HG03066 (cell line): Measurements from ENCODE around the gene PTGER1.

Source experiments
- ATAC-seq: cut with Tn5 transposase; IDR thresholded peaks from one replicate; pipeline ENCODE4 v1.9.1; 2021; ENCODE audit warnings: low read depth; ENCODE audit not compliant: unreplicated experiment

The PTGER1 gene

DNA sequence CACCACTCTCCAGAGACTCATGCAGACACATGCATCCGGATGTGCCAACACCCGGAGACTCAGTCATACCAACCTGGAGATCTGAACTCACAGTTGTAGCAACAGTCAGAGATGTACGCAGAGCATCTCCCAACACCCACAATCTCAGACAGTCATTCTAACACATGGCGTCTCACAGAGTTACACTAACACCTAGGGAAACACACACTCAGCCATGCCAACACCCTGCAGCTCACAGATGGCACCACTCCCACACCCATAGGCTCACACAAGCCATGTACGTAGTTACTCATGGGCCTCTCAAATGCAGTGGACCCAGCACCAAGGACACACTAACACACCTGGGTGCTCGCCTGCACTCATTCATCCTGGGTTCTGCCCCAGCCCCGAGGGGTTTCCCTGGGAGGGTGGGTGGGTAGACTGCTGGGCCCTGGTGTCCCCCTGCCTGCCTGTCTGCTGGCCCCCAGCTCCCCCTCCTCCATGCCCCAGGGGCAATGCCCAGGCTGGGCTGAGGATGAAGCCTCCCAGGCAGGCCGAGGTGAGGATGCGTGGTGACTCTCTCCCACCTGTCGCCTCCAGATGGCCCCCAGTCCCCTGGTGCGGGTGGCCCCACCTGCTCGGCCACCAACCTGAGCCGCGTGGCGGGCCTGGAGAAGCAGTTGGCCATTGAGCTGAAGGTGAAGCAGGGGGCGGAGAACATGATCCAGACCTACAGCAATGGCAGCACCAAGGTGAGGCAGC, 32.1 kb downstream of the PTGER1 start:
- no peak for ATAC-seq

DNA sequence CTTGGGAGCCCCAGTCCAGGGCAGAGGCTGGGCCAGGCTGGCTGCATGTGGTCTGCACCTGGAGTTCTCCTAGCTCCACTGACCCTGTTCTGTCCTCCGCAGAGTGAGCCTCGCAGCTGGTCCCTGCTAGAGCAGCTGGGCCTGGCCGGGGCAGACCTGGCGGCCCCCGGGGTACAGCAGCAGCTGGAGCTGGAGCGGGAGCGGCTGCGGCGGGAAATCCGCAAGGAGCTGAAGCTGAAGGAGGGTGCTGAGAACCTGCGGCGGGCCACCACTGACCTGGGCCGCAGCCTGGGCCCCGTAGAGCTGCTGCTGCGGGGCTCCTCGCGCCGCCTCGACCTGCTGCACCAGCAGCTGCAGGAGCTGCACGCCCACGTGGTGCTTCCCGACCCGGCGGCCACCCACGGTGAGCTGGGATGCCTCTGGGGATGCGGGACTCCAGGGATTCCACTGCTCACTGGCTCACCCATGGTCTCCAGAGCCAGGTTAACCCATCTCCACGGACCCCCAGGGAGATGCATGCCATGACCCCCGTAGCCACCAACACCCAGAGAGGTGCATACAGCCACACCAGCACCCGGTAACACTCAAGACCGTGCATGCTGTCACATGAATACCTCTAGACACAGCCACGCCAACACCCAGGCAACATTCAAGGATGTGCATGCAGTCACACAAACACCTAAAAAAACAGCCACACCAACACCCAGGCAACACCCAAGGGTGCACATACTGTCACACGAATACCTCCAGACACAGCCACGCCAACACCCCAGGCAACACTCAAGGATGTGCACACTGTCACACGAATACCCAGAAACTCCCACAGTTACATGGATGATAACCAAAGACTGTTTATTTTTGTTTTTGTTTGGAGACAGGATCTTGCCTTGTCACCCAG, 33.9 kb downstream of the PTGER1 start:
- ATAC-seq = no peak

DNA sequence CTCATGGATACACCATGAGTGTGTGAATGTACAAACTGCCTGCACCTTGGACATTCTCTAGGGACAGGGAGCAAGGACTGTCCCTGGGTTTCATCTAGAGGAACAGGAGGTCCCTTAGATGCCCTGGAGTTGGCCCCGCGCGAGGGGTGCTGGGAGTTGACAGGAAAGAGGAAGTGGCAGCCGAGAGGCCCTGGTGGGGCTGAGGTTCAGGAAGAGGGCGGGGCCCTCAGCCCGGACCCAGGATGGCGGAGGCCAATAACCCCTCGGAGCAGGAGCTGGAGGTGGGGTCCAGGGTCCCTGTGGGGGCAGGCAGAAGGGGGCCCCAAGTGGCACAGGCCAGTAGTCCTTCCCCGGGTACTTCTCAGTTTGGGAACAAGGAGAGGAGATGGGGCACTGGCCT, 35.1 kb downstream of the PTGER1 start:
- ATAC-seq = peak; percentile 87

DNA sequence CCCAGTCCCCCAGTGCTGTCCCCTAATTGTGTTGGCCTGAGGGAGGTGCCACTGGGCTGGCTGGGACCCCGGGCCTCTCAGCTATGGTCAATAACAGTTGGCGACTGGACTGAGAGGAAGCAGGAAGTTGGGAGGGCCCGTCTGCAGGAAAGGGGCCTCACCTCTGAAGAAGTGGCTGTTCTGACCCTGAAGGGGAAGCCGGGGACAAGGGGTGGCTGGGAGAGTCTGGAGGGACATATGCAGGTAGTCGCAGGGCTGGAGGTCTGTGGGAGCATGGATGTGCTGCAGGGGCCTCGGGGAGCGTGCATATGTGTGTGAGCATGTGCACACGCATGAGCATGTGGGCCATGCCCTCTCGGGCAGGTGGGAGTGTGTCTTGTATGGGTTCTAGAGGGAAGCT, 36.1 kb downstream of the PTGER1 start:
- no peak for ATAC-seq

DNA sequence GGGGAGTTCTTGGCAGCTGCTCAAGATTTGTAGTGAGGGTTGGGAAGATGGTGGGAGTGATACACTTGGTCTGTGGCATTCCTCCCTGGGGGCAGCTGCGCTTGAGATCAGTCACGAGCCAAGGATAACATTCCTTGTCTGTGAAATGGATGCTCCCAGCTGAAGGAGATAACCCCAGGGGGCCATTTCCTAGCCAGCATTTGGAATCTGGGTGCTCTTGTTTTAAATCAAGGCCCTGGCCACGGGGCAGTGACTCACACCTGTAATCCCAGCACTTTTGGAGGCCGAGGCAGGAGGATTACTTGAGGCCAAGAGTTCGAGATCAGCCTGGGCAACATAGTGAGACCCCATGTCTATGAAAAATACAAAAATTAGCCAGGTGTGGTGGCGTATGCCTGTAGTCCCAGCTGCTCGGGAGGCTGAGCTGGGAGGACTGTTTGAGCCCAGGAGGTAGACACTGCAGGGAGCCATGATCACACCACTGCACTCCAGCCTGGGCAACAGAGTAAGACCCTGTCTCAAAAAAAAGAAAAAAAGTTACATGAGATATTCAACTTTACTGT, 37.5 kb downstream of the PTGER1 start:
- no peak for ATAC-seq

DNA sequence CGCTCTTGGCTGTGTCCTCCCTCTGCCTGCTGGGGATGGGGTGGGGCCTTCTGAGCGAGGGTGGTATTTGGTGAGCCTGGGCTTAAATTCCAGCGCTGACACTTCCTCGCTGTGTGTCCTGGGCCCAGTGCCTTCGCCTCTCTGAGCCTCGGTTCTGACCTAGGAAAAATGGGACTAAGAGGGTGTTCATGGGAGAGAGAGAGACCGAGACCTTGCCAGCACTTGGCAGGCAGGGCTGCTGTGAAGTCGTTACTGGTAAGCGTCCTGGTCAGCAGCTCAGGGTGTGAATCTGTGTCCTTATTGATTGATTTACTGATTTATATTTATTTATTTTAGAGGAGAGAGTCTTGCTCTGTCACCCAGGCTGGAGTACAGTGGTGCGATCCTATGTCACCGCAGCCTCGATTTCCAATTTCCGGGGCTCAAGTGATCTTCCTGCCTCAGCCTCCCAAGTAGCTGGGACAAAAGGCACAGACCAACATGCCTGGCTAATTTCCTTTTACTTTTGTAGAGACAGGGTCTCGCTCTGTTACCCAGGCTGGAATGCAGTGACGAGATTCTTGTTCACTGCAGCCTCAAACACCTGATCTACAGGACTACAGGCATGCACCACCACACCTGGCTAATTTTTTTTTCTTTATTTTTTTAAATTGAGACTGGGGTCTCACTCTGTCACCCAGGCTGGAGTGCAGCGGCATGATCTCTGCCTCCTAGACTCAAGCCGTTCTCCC, 39.7 kb downstream of the PTGER1 start:
- ATAC-seq = no peak

DNA sequence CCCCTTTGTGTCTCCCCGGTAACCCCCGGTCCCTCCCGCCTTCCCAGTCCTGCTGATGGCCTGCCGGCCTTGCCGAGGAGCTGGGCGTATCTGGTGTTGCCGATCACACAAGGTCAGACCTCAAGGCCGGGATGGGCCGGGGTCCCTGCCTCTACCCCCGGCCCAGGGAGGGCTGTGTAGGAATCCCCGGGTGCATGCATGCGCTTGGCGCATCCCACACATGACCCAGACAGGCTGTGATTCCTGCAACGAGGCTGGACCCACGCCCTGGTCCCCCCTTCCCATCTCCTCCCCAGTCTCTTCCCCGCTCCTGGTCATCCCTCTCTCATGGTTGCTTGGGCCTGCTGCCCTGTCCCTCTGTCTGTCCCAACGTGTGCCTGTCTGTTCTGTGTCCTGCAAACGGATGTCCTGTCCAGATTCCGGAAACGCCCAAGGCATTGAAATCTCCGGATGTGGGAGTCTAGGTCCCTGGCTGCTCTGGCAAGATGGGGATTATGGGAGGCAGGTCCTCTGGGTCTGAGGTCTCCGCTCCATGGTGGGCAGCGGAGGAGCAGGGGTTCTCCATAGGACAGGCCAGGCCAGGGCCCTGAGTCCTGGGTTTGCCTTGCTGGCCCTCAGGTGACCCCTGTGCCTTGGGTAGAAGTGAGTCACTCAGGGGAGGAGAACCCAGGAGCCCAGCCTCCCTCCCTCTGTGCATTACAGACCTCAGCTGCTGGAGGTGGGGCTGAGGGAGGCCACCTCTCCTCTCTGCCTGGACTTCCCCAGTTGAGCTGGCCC, 40.4 kb downstream of the PTGER1 start:
- ATAC-seq = no peak

DNA sequence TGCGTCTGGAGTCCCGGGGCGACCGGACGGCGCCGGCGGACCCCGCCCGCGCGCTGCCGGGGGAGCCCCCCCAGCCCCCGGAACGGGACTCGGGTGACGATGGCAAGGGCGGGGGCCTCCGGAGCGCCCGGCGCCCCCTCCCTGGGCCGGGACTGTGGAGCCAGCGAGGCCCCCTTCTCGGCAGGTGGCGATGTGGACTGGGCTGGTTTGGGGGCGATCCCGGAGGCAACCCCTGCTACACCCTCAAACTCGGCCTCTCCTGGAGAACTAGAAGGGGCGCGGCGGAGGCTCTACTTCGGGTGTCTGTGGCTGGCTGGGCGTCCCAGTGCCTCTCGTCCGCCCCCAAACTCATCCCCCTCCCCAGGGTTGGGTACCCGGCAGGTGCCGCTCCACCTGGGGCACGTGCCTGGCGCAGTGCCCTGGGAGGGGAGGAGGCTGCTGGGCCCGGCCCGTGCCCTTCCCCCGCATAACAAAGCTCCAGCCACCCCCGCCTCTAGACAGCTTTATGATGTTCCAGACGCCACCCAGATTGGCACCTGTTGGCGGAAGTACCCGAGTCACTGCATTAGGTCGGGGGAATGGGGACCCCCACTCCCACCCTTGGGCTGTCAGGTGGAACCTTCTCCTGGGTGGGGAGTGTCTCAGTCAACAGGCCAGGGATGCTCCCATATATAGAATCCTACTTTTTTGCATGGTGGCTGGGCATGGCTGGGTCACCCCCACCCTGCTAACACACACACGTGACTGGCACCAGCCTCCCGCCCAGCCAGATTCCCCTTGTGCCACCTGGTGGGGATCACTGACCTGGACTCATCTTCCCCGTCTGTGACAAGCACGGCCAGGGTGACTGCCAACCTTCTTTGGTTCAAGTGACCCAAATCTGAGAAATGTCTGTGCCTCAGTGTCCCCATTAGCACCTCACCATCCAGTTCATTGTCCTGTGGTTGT, 41.3 kb downstream of the PTGER1 start:
- ATAC-seq = no peak

DNA sequence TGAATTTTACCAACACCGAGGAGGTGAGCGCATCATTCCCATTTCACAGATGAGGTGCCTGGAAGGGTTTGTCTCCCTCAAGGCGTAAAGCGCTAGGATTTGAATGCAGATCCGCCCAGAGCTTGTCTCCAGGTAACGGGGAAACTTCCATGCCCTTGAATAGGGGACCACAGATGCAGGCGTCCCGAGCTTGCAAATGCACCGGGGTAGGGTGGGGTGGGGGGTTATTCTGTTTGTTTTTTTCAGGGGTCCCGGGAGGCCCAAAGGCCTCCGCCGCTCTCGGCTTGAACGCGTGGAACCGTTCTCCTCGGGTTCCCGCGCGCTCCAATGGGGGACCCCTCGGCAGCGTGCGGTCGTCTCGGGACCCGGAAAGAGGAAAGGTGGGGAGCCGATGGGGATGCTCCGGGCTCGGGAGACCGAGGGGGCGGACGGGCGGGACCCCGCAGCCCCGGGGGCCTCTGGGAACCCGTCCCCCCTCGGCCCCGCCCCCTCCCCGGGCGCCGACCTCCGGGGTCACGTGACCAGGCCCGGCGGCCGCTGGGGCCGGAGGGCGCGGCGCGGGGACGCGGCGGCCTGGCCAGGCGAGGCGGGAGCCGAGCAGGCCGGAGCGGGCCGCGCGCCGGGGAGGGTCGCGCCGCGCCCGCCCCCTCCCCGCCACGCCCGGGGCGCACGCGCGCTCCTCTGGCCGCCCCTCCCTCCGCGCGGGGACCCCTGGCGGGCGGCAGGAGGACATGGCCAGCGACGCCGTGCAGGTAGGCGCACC, 42.2 kb downstream of the PTGER1 start, which contains the start of gene PKN1:
PKN1 (plus strand) TSS at position 516 of the 763 bp plus-strand sequence; CDS start at position 732, 216 bp downstream.
- no peak for ATAC-seq

DNA sequence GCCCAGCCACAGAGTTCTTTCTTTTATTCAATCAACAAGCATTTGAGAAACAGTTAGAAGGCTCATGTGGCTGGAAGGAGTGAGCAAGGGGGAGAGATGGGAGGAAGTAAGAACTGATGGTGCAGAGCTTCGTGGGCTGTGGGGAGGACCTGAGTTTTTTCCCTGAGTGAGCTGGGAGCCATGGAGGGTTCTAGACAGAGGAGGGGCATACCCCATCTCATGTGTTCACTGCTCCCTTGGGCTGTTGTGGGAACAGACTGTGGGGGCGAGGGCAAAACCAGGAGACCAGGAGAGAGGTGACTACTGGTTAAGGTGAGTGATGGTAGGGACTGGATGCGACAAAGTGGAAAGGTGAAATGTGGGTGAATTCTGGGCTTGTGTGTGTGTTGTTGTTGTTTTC, 44.4 kb downstream of the PTGER1 start:
- no peak for ATAC-seq

DNA sequence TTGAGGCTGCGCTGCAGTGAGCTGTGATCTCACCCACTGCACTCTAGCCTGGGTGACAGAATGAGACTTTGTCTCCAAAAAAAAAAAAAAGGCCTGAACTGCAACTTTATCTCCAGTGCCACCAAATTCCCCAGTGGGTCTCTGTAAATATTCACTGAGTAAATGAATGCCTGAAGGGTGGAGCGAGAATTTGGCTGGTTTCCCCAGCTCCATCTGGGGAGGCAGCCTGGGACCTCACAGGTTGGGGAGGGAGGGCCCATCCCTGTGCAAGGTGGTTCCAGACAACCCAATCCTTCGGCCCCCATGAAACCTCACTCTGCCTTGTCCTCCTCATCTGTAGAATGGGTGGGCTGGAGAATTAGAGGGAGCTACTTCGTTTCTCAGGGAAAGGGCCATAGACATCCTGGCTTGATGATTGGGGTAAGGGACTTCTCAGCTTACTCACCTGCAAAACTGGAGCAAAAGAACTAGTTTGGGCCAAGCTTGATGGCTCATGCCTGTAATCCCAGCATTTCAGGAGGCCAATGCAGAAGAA, 46.2 kb downstream of the PTGER1 start:
- no peak for ATAC-seq

DNA sequence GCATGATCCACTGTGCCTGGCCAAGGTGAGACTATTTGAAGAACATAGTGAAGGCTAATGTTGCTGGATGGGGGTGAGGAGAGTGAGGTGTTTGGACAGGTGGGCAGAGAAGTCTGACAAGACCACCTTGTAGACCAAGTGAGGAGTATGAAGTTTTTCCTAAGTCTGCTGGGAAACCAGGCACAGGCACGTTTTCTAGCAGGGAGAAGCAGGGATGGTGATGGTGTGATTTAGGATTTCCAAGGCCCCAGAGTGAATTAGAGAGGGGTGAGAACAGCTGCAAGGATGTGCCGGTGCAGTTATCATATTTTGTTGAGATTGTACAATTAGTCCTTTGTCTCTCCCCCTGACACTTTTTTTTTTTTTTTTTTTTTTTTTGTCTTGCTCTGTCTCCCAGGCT, 47.7 kb downstream of the PTGER1 start:
- no peak for ATAC-seq

DNA sequence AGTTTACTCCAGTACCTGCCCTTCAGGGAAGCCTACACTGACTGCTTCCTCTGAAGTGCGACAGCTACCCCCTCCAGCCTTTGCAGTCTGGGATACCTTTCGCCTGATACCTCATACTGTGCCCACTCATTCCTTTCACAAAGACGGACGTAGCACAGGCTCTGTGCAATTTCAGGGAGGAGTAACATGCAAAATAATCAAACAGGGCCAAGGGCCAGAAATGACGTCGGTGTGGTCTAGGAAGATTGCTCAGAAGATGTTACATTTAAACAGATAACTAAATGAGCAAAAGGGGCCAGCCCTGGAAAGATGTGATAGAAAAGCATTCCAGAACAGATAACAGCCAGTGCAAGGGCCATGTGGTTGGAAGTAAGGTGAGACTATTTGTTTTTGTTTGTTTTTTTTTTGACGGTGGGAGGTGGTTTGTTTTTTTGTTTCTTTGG, 49.4 kb downstream of the PTGER1 start:
- ATAC-seq = no peak
